Measurements from ENCODE around the gene NUPR1. TPM values are rescaled to one million over a fixed set of nuclear protein-coding genes. Genes with fewer than 3 reads are reported as not detected.
"Not testable (repeated sequence)": the region's sequence is repeated elsewhere in the genome, so short reads cannot be mapped to it uniquely, and the experiment has no call there.

Gene NUPR1
- total RNA-seq, 1 donor from 2014 or later: not detected

- intact Hi-C loops (cut with micrococcal nuclease): no loop called here
Observed at GRCh38 chr16:28499854-28500253, 38.9 kb downstream of the NUPR1 start.

GRCh38 chr16:28498666-28499381, 40.0 kb downstream of the NUPR1 start:
- intact Hi-C loops (cut with micrococcal nuclease): no loop called here

DNA sequence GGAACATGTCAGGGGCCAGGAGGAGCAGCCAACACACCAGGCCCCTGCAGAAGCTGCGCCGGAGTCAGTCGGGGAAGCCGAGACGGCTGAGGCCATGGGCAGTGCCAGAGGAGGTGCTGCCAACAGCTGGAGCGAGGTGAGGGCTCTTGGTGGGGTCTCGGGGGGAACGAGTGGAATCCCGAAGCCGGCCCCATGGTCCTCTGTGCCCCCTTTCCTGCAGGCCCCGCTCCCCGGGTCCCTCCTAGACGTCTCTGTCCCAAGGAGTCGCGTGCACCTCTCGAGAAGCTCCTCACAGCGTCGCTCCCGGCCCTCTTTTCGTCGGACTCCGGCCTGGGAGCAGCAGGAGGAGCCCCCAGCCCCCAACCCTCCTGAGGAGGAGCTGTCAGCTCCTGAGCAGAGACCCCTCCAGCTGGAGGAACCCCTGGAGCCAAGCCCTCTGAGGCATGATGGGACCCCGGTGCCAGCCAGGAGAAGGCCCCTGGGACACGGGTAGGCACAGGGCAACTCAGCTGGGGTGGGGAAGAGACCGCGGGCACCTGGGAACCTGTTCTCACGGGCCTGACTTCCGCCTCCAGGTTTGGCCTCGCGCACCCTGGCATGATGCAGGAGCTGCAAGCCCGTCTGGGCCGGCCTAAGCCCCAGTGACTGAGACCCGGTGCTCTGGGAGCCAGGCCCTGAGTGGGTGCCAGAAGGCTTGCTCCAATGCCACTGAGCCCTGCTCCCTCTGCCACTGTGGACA, 40.7 kb downstream of the NUPR1 start:
- intact Hi-C loops (cut with micrococcal nuclease): no loop called here

GRCh38 chr16:28497386-28497785, 41.4 kb downstream of the NUPR1 start:
- intact Hi-C loops (cut with micrococcal nuclease): no loop called here

GRCh38 chr16:28496844-28497243, 41.9 kb downstream of the NUPR1 start:
- intact Hi-C loops (cut with micrococcal nuclease): no loop called here

GRCh38 chr16:28495795-28496749, 42.7 kb downstream of the NUPR1 start:
- intact Hi-C loops (cut with micrococcal nuclease): no loop called here

DNA sequence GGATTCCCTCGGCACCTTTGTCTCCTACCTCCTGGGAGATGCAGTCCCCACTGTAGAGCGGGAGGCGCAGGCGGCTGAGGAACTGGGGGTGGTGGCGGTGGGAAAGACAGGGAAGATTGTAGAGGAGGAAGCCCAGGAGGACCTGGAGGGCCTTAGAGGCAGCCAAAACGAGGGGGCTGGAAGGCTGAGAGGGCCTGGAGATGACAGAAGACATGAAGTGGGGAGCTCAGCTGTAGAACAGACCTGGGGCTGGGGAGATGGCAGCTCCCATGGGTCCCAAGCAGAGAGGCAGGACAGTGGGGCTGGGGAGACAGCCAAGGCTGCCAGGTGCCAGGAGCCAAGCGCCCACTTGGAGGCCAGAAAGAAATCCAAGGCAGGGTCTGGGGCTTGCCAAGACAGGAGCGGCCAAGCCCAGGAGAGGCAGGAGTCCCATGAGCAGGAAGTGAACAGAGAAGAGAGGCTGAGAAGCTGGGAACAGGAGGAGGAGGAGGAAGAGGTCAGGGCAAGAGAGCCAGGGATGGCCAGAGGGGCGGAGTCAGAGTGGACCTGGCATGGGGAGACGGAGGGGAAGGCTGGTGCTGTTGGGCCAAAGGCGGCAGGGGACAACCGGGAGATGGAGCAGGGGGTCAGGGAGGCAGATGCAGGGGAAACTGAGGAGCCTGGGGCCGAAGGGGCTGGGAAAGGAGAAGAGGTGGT, 43.5 kb downstream of the NUPR1 start:
- intact Hi-C loops (cut with micrococcal nuclease): no loop called here

GRCh38 chr16:28494121-28494851, 44.5 kb downstream of the NUPR1 start, which contains the start of gene APOBR:
Gene APOBR, plus strand, starts transcription at chr16:28494643. Its CDS starts 39 bp downstream, at chr16:28494682.
- intact Hi-C loops (cut with micrococcal nuclease): loop anchor here (1.0 kb wide), 1 partner anchor 59 kb away; the partner anchor contains the start of gene SGF29

GRCh38 chr16:28492511-28492910, 46.3 kb downstream of the NUPR1 start:
- intact Hi-C loops (cut with micrococcal nuclease): no loop called here

DNA sequence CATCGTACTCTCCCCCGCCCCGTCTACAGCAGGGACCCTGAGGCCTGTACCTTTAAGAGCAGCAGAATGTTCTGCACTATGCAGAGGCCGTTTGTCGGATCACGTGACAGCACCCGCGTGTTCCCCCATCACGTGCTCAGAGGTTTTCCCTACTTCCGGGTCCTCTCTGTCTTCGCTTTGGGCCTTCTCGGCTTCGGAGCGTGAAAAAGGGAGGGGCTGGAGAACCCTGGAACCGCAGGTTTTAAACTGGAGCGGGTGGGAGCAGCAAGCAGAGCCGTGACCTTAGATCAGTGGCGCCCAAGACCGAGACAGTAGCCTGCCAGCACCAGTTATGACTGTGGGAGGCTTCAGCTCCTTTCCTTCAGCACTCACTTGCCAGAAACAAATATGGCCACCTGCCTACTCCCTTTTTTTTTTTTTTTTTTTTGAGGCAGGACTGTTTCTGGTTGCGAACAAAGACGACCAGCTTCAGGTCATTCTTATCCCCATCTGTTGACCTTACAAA, 46.8 kb downstream of the NUPR1 start, which contains the start of gene CLN3:
CLN3 (minus strand) TSS at position 105 of the 505 bp plus-strand sequence. CDS start 315 bp downstream, outside the sequence.
- intact Hi-C loops (cut with micrococcal nuclease): no loop called here

- intact Hi-C loops (cut with micrococcal nuclease): no loop called here
Observed at GRCh38 chr16:28491230-28491969, 47.4 kb downstream of the NUPR1 start.

GRCh38 chr16:28486266-28486665, 52.5 kb downstream of the NUPR1 start:
- intact Hi-C loops (cut with micrococcal nuclease): no loop called here

GRCh38 chr16:28483361-28483760, 55.4 kb downstream of the NUPR1 start:
- intact Hi-C loops (cut with micrococcal nuclease): not testable (repeated sequence)

Other genes with a start within 250 kb of the NUPR1 start
- 5.4 TPM in 2 replicates for gene SBK1, start 246.4 kb downstream of the NUPR1 start, total RNA-seq
- 2.0 and 2.1 TPM in 2 replicates for gene NPIPB6, start 175.5 kb downstream of the NUPR1 start, total RNA-seq
- 104 and 115 TPM in 2 replicates for gene EIF3CL, start 135.1 kb downstream of the NUPR1 start, total RNA-seq
- 0.43 and 0.66 TPM in 2 replicates for gene NPIPB7, start 66.6 kb downstream of the NUPR1 start, total RNA-seq
- gene CLN3, start 46.9 kb downstream of the NUPR1 start, total RNA-seq: 52.1 and 52.5 TPM in 2 replicates
- gene APOBR, start 44.3 kb downstream of the NUPR1 start, total RNA-seq: 23.1 and 24.0 TPM in 2 replicates
- gene IL27, start 32.1 kb downstream of the NUPR1 start, total RNA-seq: not detected in 2 replicates
- gene SGF29, start 14.9 kb upstream of the NUPR1 start, total RNA-seq: 43.4 and 44.1 TPM in 2 replicates
- 0.30 and 0.45 TPM in 2 replicates for gene SULT1A2, start 58.1 kb upstream of the NUPR1 start, total RNA-seq
- 7.4 and 10.0 TPM in 2 replicates for gene SULT1A1, start 71.1 kb upstream of the NUPR1 start, total RNA-seq
- gene NPIPB8, start 99.1 kb upstream of the NUPR1 start, total RNA-seq: 0.98 and 1.6 TPM in 2 replicates
- 773 and 800 TPM in 2 replicates for gene EIF3C, start 172.5 kb upstream of the NUPR1 start, total RNA-seq
- 5.4 and 6.3 TPM in 2 replicates for gene NPIPB9, start 212.8 kb upstream of the NUPR1 start, total RNA-seq

Measured in T-helper 2 cell treated with Interferon-gamma antibody and Interleukin-4, amounts not matched to agents 100 ng/mL and 5 ng/mL, for 36 hours (primary cell).